Mesenchymal stem cell (in vitro differentiated cells and primary cell): Measurements from ENCODE around the gene AGFG1.

Source experiments
- DNase-seq: peaks from one replicate; pipeline ENCODE4 v3.0.0-alpha.2; 2013
- H2AFZ ChIP-seq: one replicate; pipeline ENCODE4 v1.6.1; 2013; ENCODE audit warnings: low read depth, mild to moderate bottlenecking, control low read depth, inconsistent platforms, low read length, moderate library complexity
- H2AK5ac ChIP-seq: 2 replicates; pipeline ENCODE4 v1.6.1; 2013; ENCODE audit warnings: low read length, moderate library complexity, mild to moderate bottlenecking, inconsistent platforms; ENCODE audit not compliant: severe bottlenecking
- H2BK120ac ChIP-seq: one replicate; pipeline ENCODE4 v1.6.1; 2013; ENCODE audit warnings: low read depth, mild to moderate bottlenecking, inconsistent platforms, low read length, moderate library complexity
- H2BK12ac ChIP-seq, 2 experiments: one replicate each; pipeline ENCODE4 v1.6.1; 2013; ENCODE audit warnings: inconsistent platforms in 2 of 2, low read length in 2 of 2, mild to moderate bottlenecking in 2 of 2, moderate library complexity in 2 of 2, control low read depth in 1 of 2
- H2BK15ac ChIP-seq: one replicate; pipeline ENCODE4 v1.6.1; 2013; ENCODE audit warnings: mild to moderate bottlenecking, low read depth, inconsistent platforms; ENCODE audit not compliant: poor library complexity, severe bottlenecking
- H2BK5ac ChIP-seq: 2 replicates; pipeline ENCODE4 v1.6.1; 2013; ENCODE audit warnings: low read depth, mild to moderate bottlenecking, low read length, control low read depth, inconsistent platforms; ENCODE audit not compliant: poor library complexity, severe bottlenecking
- H3K14ac ChIP-seq, 2 experiments: one replicate each; pipeline ENCODE4 v1.6.1; 2013; ENCODE audit warnings: inconsistent platforms in 2 of 2, low read length in 2 of 2, control low read depth in 1 of 2, mild to moderate bottlenecking in 1 of 2, moderate library complexity in 1 of 2
- H3K18ac ChIP-seq, 2 experiments: one replicate each; pipeline ENCODE4 v1.6.1; 2013; ENCODE audit warnings: inconsistent platforms in 2 of 2, low read length in 2 of 2, control low read depth in 1 of 2, low read depth in 1 of 2, mild to moderate bottlenecking in 1 of 2
- H3K23ac ChIP-seq, 2 experiments: one replicate each; pipeline ENCODE4 v1.6.1; 2013; ENCODE audit warnings: inconsistent platforms in 2 of 2, low read length in 2 of 2, mild to moderate bottlenecking in 2 of 2, moderate library complexity in 2 of 2, control low read depth in 1 of 2
- H3K27ac ChIP-seq: 2 replicates; pipeline ENCODE4 v1.5.1; 2013; ENCODE audit warnings: mild to moderate bottlenecking, moderate library complexity, low read length, control low read depth, inconsistent platforms; ENCODE audit not compliant: poor library complexity, severe bottlenecking
- H3K27me3 ChIP-seq, 2 experiments: 2 replicates each; pipeline versions ENCODE4 v1.6.1 to v1.7.0; 2013; ENCODE audit warnings: low read length in 2 of 2, mild to moderate bottlenecking in 2 of 2, moderate library complexity in 2 of 2, control low read depth in 1 of 2, inconsistent platforms in 1 of 2; ENCODE audit not compliant: control insufficient read depth in 1 of 2, insufficient read depth in 1 of 2
- H3K36me3 ChIP-seq, 2 experiments: 2 replicates each; pipeline versions ENCODE4 v1.6.1 to v1.7.0; 2013; ENCODE audit warnings: low read length in 2 of 2, control low read depth in 1 of 2, inconsistent platforms in 1 of 2, low read depth in 1 of 2, mild to moderate bottlenecking in 1 of 2; ENCODE audit not compliant: insufficient read depth in 2 of 2, control insufficient read depth in 1 of 2
- H3K4ac ChIP-seq, 2 experiments: one replicate each; pipeline ENCODE4 v1.6.1; 2013; ENCODE audit warnings: inconsistent platforms in 2 of 2, low read length in 2 of 2, mild to moderate bottlenecking in 2 of 2, moderate library complexity in 2 of 2, control low read depth in 1 of 2, low read depth in 1 of 2
- H3K4me1 ChIP-seq: 2 replicates; pipeline ENCODE4 v1.6.1; 2013; ENCODE audit warnings: low read depth, low read length, control low read depth; ENCODE audit not compliant: control insufficient read depth, insufficient read depth
- H3K4me2 ChIP-seq: 2 replicates; pipeline ENCODE4 v1.6.1; 2013; ENCODE audit warnings: low read length, mild to moderate bottlenecking, inconsistent platforms; ENCODE audit not compliant: poor library complexity, severe bottlenecking
- H3K4me3 ChIP-seq, 2 experiments: 2 replicates each; pipeline versions ENCODE4 v1.5.1 to v1.7.0; 2013; ENCODE audit warnings: low read length in 2 of 2, mild to moderate bottlenecking in 2 of 2, control low read depth in 1 of 2, low read depth in 1 of 2; ENCODE audit not compliant: insufficient read depth in 1 of 2
- H3K79me1 ChIP-seq: replicated peaks from 2 replicates; pipeline ENCODE4 v1.6.1; 2013; ENCODE audit warnings: mild to moderate bottlenecking, control low read depth, low read length, inconsistent platforms; ENCODE audit not compliant: poor library complexity, severe bottlenecking
- H3K9ac ChIP-seq: 2 replicates; pipeline ENCODE4 v1.7.0; 2013; ENCODE audit warnings: mild to moderate bottlenecking, low read length, moderate library complexity
- H3K9me3 ChIP-seq: 2 replicates; pipeline ENCODE4 v1.7.0; 2013; ENCODE audit warnings: mild to moderate bottlenecking, low read length; ENCODE audit not compliant: control insufficient read depth
- H4K8ac ChIP-seq: one replicate; pipeline ENCODE4 v1.6.1; 2013; ENCODE audit warnings: inconsistent platforms, mild to moderate bottlenecking, low read length, moderate library complexity
- H4K91ac ChIP-seq: one replicate; pipeline ENCODE4 v1.6.1; 2013; ENCODE audit warnings: mild to moderate bottlenecking, low read length, inconsistent platforms
- WGBS: methylation state at CpG from one replicate; pipeline ENCODE4 v1.1.7; 2013; ENCODE audit warnings: mixed read lengths; 5-methylcytosine and 5-hydroxymethylcytosine counted together

Gene AGFG1

DNA sequence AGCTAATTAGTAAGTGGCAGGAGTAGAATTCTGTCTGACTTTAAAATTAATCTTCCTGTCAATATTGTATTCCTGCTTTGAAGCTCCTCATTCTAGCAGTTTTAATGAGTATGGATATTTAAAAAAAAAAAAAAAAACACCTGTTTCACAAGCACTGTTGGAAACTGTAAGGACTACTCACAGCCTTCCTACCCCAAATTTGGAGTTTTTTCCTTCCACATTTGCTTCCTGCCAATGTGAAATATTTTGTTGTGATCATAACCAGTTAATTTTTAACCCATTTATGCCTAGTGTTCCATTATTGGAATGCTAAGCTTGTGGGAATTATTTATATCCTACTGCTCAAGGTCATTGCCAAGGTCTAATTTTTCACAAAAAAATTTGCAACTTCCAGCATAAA is 90.6 kb downstream of the AGFG1 start:
- Histone ChIP-seq H3K14ac (no peak overlapping the region), H4K91ac (no peak overlapping the region), H2BK12ac (no peak overlapping the region), H3K9me3 (no peaks in the 10 kb centered on the region), H2BK5ac (no peak overlapping the region), H3K36me3 (peaks cover 3 to 44% of the 10 kb centered on the region in 2 experiments), H3K27ac (no peak overlapping the region), H3K27me3 (no peaks in the 10 kb centered on the region), H2AFZ (no peak overlapping the region), H3K4me1 (peaks cover 3% of the 10 kb centered on the region), H3K4me2 (no peak overlapping the region), H3K18ac (no peak overlapping the region), H3K23ac (no peak overlapping the region), H2BK15ac (no peak overlapping the region), H3K9ac (no peak overlapping the region), H2AK5ac (no peak overlapping the region), H2BK120ac (no peak overlapping the region), H4K8ac (no peak overlapping the region), H3K79me1 (peaks cover 2% of the 10 kb centered on the region), H3K4ac (no peak overlapping the region), H3K4me3 (no peak overlapping the region)
- DNase-seq = no peak

DNA sequence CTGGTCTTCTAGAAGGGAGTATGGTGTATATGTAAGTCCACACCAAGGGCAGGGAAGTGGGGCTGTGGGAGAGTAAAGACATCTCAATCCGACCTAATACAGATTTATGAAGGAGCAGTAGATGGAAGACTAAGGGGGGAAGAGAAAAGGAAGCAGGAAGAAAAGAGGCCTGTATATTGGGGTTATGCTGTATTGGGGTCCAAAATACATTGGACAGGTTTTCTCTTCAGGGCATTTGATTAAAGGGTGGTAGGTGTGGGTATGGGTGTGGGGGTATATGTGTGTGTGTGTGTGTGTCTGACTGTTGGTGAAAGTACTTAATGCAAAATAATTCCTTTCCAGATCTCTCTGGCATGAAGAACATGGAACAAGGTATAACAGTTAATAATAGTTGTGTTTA is 93.1 kb downstream of the AGFG1 start:
- 100% methylated on average over 1 of the region's 1 CpG for WGBS
- Histone ChIP-seq H4K8ac (no peak overlapping the region), H3K9me3 (no peaks in the 10 kb centered on the region), H3K27me3 (no peaks in the 10 kb centered on the region), H3K27ac (no peak overlapping the region), H2BK120ac (no peak overlapping the region), H3K23ac (no peak overlapping the region), H3K4me2 (no peak overlapping the region), H3K36me3 (peaks cover 3 to 23% of the 10 kb centered on the region in 2 experiments), H2AK5ac (no peak overlapping the region), H3K4ac (no peak overlapping the region), H3K14ac (no peak overlapping the region), H2BK5ac (no peak overlapping the region), H3K9ac (no peak overlapping the region), H2BK15ac (no peak overlapping the region), H3K18ac (no peak overlapping the region), H4K91ac (no peak overlapping the region), H3K4me1 (peaks cover 3% of the 10 kb centered on the region), H2BK12ac (no peak overlapping the region), H3K4me3 (no peak overlapping the region), H3K79me1 (no peaks in the 10 kb centered on the region), H2AFZ (no peak overlapping the region)
- DNase-seq = no peak

DNA sequence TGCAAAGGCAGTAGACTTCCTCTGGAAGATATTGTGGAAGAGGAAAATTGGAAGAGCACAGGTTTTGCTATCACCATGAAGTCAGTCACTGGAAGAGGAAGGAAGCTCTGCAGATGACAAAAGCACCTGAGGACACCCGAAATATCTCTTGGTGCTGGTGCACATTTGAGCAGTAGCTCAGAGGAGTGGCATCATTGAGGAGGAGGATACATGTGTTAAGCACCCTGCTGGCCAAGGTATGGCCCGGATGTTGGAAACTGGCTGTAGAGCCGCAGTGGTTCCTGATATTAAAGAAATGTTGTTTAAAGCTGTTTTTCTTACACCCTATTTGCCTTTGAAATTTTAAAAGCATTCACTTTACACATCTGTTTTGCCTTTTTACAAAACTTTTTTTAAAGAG is 94.1 kb downstream of the AGFG1 start:
- H3K4me1 ChIP-seq = peaks cover 3% of the 10 kb centered on the region
- no peak overlapping the region for H2AK5ac ChIP-seq
- no peak overlapping the region for H3K14ac ChIP-seq
- no peaks in the 10 kb centered on the region for H3K79me1 ChIP-seq
- H3K27me3 ChIP-seq = no peaks in the 10 kb centered on the region
- no peak overlapping the region for H3K9ac ChIP-seq
- no peak overlapping the region for H3K4ac ChIP-seq
- no peak overlapping the region for H2BK5ac ChIP-seq
- H2BK12ac ChIP-seq = no peak overlapping the region
- peaks cover 3 to 19% of the 10 kb centered on the region in 2 experiments for H3K36me3 ChIP-seq
- H3K4me3 ChIP-seq = no peak overlapping the region
- H3K9me3 ChIP-seq = no peaks in the 10 kb centered on the region
- no peak overlapping the region for H2BK120ac ChIP-seq
- 54% methylated on average over 1 of the region's 3 CpGs for WGBS
- H2AFZ ChIP-seq = no peak overlapping the region
- no peak overlapping the region for H2BK15ac ChIP-seq
- H3K18ac ChIP-seq = no peak overlapping the region
- no peak overlapping the region for H3K4me2 ChIP-seq
- H3K23ac ChIP-seq = no peak overlapping the region
- H3K27ac ChIP-seq = no peak overlapping the region
- no peak overlapping the region for H4K91ac ChIP-seq
- no peak overlapping the region for H4K8ac ChIP-seq
- DNase-seq = no peak

DNA sequence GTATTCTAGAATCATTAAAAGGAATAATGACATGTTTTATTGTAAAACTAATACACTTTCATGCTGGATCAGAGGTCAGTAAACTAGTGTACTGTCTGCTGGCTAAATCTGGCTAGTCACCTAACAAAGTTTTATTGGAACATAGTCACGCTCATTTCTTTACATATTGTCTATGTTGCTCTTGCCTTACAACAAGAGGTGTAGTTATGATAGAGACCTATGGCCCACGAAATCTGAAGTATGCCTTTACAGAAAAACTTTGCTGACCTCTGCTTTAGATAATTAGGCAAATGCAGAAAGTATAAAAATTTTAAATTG is 96.9 kb downstream of the AGFG1 start:
- Histone ChIP-seq H3K79me1 (no peaks in the 10 kb centered on the region), H3K9me3 (no peaks in the 10 kb centered on the region), H3K36me3 (peaks cover 3 to 12% of the 10 kb centered on the region in 2 experiments), H3K27me3 (no peaks in the 10 kb centered on the region), H2BK12ac (no peak overlapping the region), H4K91ac (no peak overlapping the region), H4K8ac (no peak overlapping the region), H2BK120ac (no peak overlapping the region), H3K9ac (no peak overlapping the region), H2AFZ (no peak overlapping the region), H3K14ac (no peak overlapping the region), H3K4me3 (no peak overlapping the region), H2BK5ac (no peak overlapping the region), H3K27ac (no peak overlapping the region), H3K23ac (no peak overlapping the region), H2BK15ac (no peak overlapping the region), H3K4ac (no peak overlapping the region), H3K4me1 (no peaks in the 10 kb centered on the region), H2AK5ac (no peak overlapping the region), H3K4me2 (no peak overlapping the region), H3K18ac (no peak overlapping the region)
- WGBS = 88% methylated on average over 1 of the region's 2 CpGs
- DNase-seq = no peak
